HCT116 (cell line): Measurements from ENCODE around the gene PLCZ1. TPM values are rescaled to one million over a fixed set of nuclear protein-coding genes. Genes with fewer than 3 reads are reported as not detected.

Source experiments
- ATAC-seq: fragments of 200-7000 bp; cut with Tn5 transposase; 2 replicates; pipeline ENCODE4 v1.9.1; 2020; ENCODE audit warnings: mild to moderate bottlenecking, moderate library complexity
- BruUV-seq: library from RNA; stranded (reverse); fragments of 400-500 nt; replicated peaks from 2 replicates; lab custom pipeline; 2021; lab: Mats Ljungman, UMichigan
- CTCF ChIA-PET: fragments of 300-600 bp; sonication (Branson Sonifier 250); formaldehyde crosslinking; loops from one replicate; lab custom pipeline; 2021; ENCODE audit warnings: antibody characterized with exemption; lab: Charles Lee
- POLR2A ChIA-PET: fragments of 300-600, 350-600 bp; sonication (Branson Sonifier 250); formaldehyde crosslinking; loops from one replicate; lab custom pipeline; 2021; ENCODE audit warnings: antibody characterized with exemption; lab: Charles Lee
- RAD21 ChIA-PET, 2 experiments: fragments of 300-600 bp; sonication (Branson Sonifier 250); formaldehyde crosslinking; loops; one replicate each; lab custom pipeline; 2023; ENCODE audit warnings: low total read pairs in 2 of 2; ENCODE audit not compliant: uncharacterized antibody in 2 of 2, unreplicated experiment in 2 of 2, low non-redundant PET in 1 of 2; lab: Charles Lee
- DNase-seq: peaks from one replicate; pipeline ENCODE4 v3.0.0-alpha.2; 2010; ENCODE audit warnings: low read depth, low spot score
- H2AFZ ChIP-seq: fragments of 200-600 bp; shearing (Covaris generic), sonication (generic); 2 replicates; pipeline ENCODE4 v1.6.1; 2017; ENCODE audit warnings: low read depth, mixed run types, mixed read lengths, antibody characterized with exemption, low read length; ENCODE audit not compliant: poor library complexity, severe bottlenecking
- H3K27ac ChIP-seq: 2 replicates; pipeline ENCODE4 v1.5.1; 2012; ENCODE audit warnings: low read depth, low read length
- H3K27me3 ChIP-seq: fragments of 200-600 bp; sonication (generic); 2 replicates; pipeline ENCODE4 v1.6.1; 2016; ENCODE audit warnings: mixed run types, low read length, mixed read lengths; ENCODE audit not compliant: insufficient read depth
- H3K36me3 ChIP-seq, 2 experiments: fragments of 200-500 bp in 1 of 2; fragments of 200-600 bp in 1 of 2; sonication (Bioruptor generic) in 1 of 2; sonication (generic) in 1 of 2; 2 replicates each; pipeline versions ENCODE4 v1.5.1 to v1.6.1; 2014 to 2016; ENCODE audit warnings: low read length in 2 of 2, inconsistent platforms in 1 of 2, mixed read lengths in 1 of 2, mixed run types in 1 of 2; ENCODE audit not compliant: insufficient read depth in 2 of 2, control insufficient read depth in 1 of 2
- H3K4me1 ChIP-seq, 2 experiments: fragments of 200-600 bp in 1 of 2; sonication (generic) in 1 of 2; 2 replicates each; pipeline versions ENCODE4 v1.5.1 to v1.6.1; 2012 to 2017; ENCODE audit warnings: low read length in 2 of 2, inconsistent platforms in 1 of 2, mild to moderate bottlenecking in 1 of 2, mixed read lengths in 1 of 2, mixed run types in 1 of 2, moderate library complexity in 1 of 2; ENCODE audit not compliant: insufficient read depth in 2 of 2, control insufficient read depth in 1 of 2
- H3K4me2 ChIP-seq: fragments of 200-600 bp; sonication (generic); 2 replicates; pipeline ENCODE4 v1.6.1; 2017; ENCODE audit warnings: mixed run types, low read length, mixed read lengths
- H3K4me3 ChIP-seq, 2 experiments: fragments of 200-600 bp in 1 of 2; sonication (generic) in 1 of 2; replicated peaks in 1 of 2; 2 replicates each; pipeline ENCODE4 v1.5.1; 2011 to 2016; ENCODE audit warnings: low read length in 2 of 2, control low read depth in 1 of 2, low read depth in 1 of 2, mild to moderate bottlenecking in 1 of 2, mixed read lengths in 1 of 2, mixed run types in 1 of 2
- H3K79me2 ChIP-seq: fragments of 200-600 bp; sonication (generic); 2 replicates; pipeline ENCODE4 v1.6.1; 2017; ENCODE audit warnings: mild to moderate bottlenecking, mixed run types, low read length, moderate library complexity, mixed read lengths; ENCODE audit not compliant: insufficient read depth
- H3K9ac ChIP-seq: fragments of 200-600 bp; sonication (generic); 2 replicates; pipeline ENCODE4 v1.6.1; 2016; ENCODE audit warnings: low read length, mixed read lengths
- H3K9me2 ChIP-seq: fragments of 200-600 bp; sonication (generic), shearing (Covaris generic); 2 replicates; pipeline ENCODE4 v1.6.1; 2017; ENCODE audit warnings: mixed run types, mild to moderate bottlenecking, moderate library complexity; ENCODE audit not compliant: insufficient read depth
- H3K9me3 ChIP-seq, 2 experiments: fragments of 200-500 bp in 1 of 2; fragments of 200-600 bp in 1 of 2; sonication (Bioruptor generic) in 1 of 2; sonication (generic) in 1 of 2; 2 replicates each; pipeline ENCODE4 v1.6.1; 2014 to 2017; ENCODE audit warnings: low read length in 2 of 2, mixed read lengths in 2 of 2, inconsistent platforms in 1 of 2, low read depth in 1 of 2, mild to moderate bottlenecking in 1 of 2, mixed run types in 1 of 2, moderate library complexity in 1 of 2; ENCODE audit not compliant: control insufficient read depth in 1 of 2, insufficient read depth in 1 of 2
- H4K20me1 ChIP-seq: fragments of 200-600 bp; sonication (generic), shearing (Covaris generic); 2 replicates; pipeline ENCODE4 v1.6.1; 2017; ENCODE audit warnings: mixed run types, mild to moderate bottlenecking, moderate library complexity; ENCODE audit not compliant: insufficient read depth
- CBX3 ChIP-seq: IDR thresholded peaks from 2 replicates; pipeline ENCODE4 v1.6.1; 2012; ENCODE audit warnings: low read depth
- EGR1 ChIP-seq: IDR thresholded peaks from 2 replicates; pipeline ENCODE4 v1.6.1; 2012; ENCODE audit warnings: low read depth
- ELF1 ChIP-seq: IDR thresholded peaks from 2 replicates; pipeline ENCODE4 v1.6.1; 2012; ENCODE audit warnings: low read depth, borderline replicate concordance
- EZH2 ChIP-seq: fragments of 200-600 bp; sonication (generic); IDR thresholded peaks from 2 replicates; pipeline ENCODE4 v1.6.1; 2017; ENCODE audit warnings: antibody characterized with exemption, mixed run types
- EZH2phosphoT487 ChIP-seq: fragments of 200-600 bp; IDR thresholded peaks from 2 replicates; pipeline ENCODE4 v1.6.1; 2018; ENCODE audit warnings: antibody characterized with exemption, borderline replicate concordance
- FOSL1 ChIP-seq: IDR thresholded peaks from 2 replicates; pipeline ENCODE4 v1.6.1; 2012; ENCODE audit warnings: low read depth
- JUND ChIP-seq: IDR thresholded peaks from 2 replicates; pipeline ENCODE4 v1.6.1; 2012
- POLR2A ChIP-seq: IDR thresholded peaks from 2 replicates; pipeline ENCODE4 v1.7.0; 2011; ENCODE audit warnings: borderline replicate concordance; ENCODE audit not compliant: insufficient read depth, insufficient read length; ENCODE audit errors: extremely low read depth
- POLR2AphosphoS5 ChIP-seq: IDR thresholded peaks from 2 replicates; pipeline ENCODE4 v1.6.1; 2011; ENCODE audit warnings: mild to moderate bottlenecking, low read depth, low read length, moderate library complexity
- RAD21 ChIP-seq: IDR thresholded peaks from 2 replicates; pipeline ENCODE4 v1.6.1; 2012; ENCODE audit warnings: low read depth, mild to moderate bottlenecking
- SIN3A ChIP-seq: IDR thresholded peaks from 2 replicates; pipeline ENCODE4 v1.6.1; 2012; ENCODE audit warnings: low read depth
- SP1 ChIP-seq: IDR thresholded peaks from 2 replicates; pipeline ENCODE4 v1.6.1; 2012; ENCODE audit warnings: low read depth
- SRF ChIP-seq: IDR thresholded peaks from 2 replicates; pipeline ENCODE4 v1.6.1; 2012; ENCODE audit warnings: low read depth
- TCF7L2 ChIP-seq: IDR thresholded peaks from 2 replicates; pipeline ENCODE4 v1.7.0; 2011; ENCODE audit warnings: borderline replicate concordance, inconsistent platforms; ENCODE audit not compliant: insufficient read depth, insufficient read length; ENCODE audit errors: extremely low read depth
- YY1 ChIP-seq: IDR thresholded peaks from 2 replicates; pipeline ENCODE4 v1.6.1; 2011; ENCODE audit warnings: low read length, low read depth, moderate library complexity, mild to moderate bottlenecking; ENCODE audit not compliant: insufficient replicate concordance; ENCODE audit errors: extremely low read depth
- ZNF274 ChIP-seq: fragments of 200-500 bp; sonication (Bioruptor generic); IDR thresholded peaks from 2 replicates; pipeline ENCODE4 v1.6.1; 2014; ENCODE audit warnings: mild to moderate bottlenecking, low read depth, low read length, inconsistent platforms
- intact Hi-C: fragments of 100-400 bp; cut with micrococcal nuclease; formaldehyde crosslinking; loops from 2 replicates; pipeline ENCODE4 v1.10.0; 2022
- total RNA-seq: library from RNA; stranded (reverse); gene quantifications from one replicate; pipeline ENCODE4 v1.2.1, GENCODE V29; 2021; ENCODE audit not compliant: unreplicated experiment
- TF ChIP-seq, protein P1 (sequence below): IDR thresholded peaks from 2 replicates; pipeline ENCODE4 v1.6.1; 2012
- TF ChIP-seq, protein P2 (sequence below), 3 experiments: fragments of 200-600 bp in 1 of 3; sonication (generic) in 1 of 3; IDR thresholded peaks in 2 of 3; conservative IDR thresholded peaks in 1 of 3; 2 replicates each; pipeline ENCODE4 v1.5.1; 2012 to 2017; ENCODE audit warnings: low read depth in 2 of 3, low read length in 2 of 3, antibody characterized with exemption in 1 of 3, borderline replicate concordance in 1 of 3, control low read depth in 1 of 3, mild to moderate bottlenecking in 1 of 3, mixed read lengths in 1 of 3, mixed run types in 1 of 3, moderate library complexity in 1 of 3; ENCODE audit not compliant: insufficient read depth in 1 of 3
- TF ChIP-seq, protein P3 (sequence below): IDR thresholded peaks from 2 replicates; pipeline ENCODE4 v1.6.1; 2012
- TF ChIP-seq, protein P4 (sequence below): IDR thresholded peaks from 2 replicates; pipeline ENCODE4 v1.6.1; 2012; ENCODE audit warnings: low read depth

PLCZ1 gene
- total RNA-seq, 1 experiment from 2014 or later, result not detected

DNA sequence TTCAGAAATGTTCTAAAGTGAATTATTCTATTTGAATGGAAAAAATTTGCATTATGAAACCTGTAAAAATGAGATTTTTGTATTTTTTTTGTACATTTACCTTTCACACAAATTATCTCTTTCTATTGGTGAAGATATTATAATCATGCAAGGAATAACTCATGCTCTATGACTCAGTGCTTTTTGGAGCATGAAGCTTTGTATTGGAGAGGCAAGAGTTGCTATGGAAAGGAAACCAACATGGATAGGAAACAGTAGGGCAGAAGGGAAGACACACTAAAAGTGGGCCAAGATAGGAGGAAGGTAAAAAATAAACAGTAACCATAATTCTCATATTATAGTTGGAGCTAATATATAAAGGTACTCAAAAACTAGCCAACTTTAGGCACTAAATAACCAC is 79.0 kb downstream of the PLCZ1 start (continued):
- TF ChIP-seq EZH2 (no peak), FOSL1 (no peak), CBX3 (no peak), JUND (no peak)
- TF ChIP-seq, protein P1, sequence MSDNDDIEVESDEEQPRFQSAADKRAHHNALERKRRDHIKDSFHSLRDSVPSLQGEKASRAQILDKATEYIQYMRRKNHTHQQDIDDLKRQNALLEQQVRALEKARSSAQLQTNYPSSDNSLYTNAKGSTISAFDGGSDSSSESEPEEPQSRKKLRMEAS, result no peak

DNA sequence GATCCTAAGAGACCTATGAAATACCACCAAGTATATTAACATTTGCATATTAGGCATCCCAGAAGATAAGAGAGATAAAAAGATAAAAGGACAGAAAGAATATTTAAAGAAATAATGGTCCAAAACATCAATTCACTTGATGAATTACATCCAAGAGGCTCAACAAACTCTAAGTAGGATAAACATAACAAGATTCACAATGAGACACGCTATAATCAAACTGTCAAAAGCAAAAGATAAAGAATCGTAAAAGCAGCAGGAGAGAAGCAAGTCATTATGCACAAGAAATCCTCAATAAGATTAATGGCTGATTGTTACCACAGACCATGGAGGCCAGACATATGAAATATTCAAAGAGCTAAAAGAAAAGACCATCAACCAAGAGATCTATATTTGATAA is 79.6 kb downstream of the PLCZ1 start:
- no peaks in the 10 kb centered on the region for H3K9me3 ChIP-seq
- no peak overlapping the region for H3K9ac ChIP-seq
- BruUV-seq, result no TSS peak
- POLR2A ChIA-PET, result no interaction called here
- no peak overlapping the region for H3K4me2 ChIP-seq
- no peak overlapping the region for H3K4me3 ChIP-seq
- no peak for ATAC-seq
- CTCF ChIA-PET, result no interaction called here
- RAD21 ChIA-PET, result no interaction called here
- no peaks in the 10 kb centered on the region for H3K9me2 ChIP-seq
- H4K20me1 ChIP-seq, result no peaks in the 10 kb centered on the region
- H3K79me2 ChIP-seq, result no peaks in the 10 kb centered on the region
- no peak overlapping the region for H2AFZ ChIP-seq
- no peaks in the 10 kb centered on the region for H3K27me3 ChIP-seq
- H3K27ac ChIP-seq, result no peak overlapping the region
- no peak for DNase-seq
- intact Hi-C loops, result no loop called here
- no peaks in the 10 kb centered on the region for H3K36me3 ChIP-seq
- no peaks in the 10 kb centered on the region for H3K4me1 ChIP-seq
- TF ChIP-seq ZNF274 (no peak), SIN3A (no peak), EZH2phosphoT487 (no peak), POLR2AphosphoS5 (no peak), FOSL1 (no peak), SRF (no peak), TCF7L2 (no peak), YY1 (no peak), ELF1 (no peak), SP1 (no peak), JUND (no peak), RAD21 (no peak), EGR1 (no peak), POLR2A (no peak)
- TF ChIP-seq, protein P2, sequence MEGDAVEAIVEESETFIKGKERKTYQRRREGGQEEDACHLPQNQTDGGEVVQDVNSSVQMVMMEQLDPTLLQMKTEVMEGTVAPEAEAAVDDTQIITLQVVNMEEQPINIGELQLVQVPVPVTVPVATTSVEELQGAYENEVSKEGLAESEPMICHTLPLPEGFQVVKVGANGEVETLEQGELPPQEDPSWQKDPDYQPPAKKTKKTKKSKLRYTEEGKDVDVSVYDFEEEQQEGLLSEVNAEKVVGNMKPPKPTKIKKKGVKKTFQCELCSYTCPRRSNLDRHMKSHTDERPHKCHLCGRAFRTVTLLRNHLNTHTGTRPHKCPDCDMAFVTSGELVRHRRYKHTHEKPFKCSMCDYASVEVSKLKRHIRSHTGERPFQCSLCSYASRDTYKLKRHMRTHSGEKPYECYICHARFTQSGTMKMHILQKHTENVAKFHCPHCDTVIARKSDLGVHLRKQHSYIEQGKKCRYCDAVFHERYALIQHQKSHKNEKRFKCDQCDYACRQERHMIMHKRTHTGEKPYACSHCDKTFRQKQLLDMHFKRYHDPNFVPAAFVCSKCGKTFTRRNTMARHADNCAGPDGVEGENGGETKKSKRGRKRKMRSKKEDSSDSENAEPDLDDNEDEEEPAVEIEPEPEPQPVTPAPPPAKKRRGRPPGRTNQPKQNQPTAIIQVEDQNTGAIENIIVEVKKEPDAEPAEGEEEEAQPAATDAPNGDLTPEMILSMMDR (IDR thresholded peaks at IDR 0.05 in 2 of 3, conservative IDR thresholded peaks at IDR 0.05 in 1 of 3; ENCODE audit: borderline replicate concordance in 1 of 3, insufficient read depth in 1 of 3, low read depth in 2 of 3, low read length in 2 of 3), result no peak
- TF ChIP-seq, protein P3, sequence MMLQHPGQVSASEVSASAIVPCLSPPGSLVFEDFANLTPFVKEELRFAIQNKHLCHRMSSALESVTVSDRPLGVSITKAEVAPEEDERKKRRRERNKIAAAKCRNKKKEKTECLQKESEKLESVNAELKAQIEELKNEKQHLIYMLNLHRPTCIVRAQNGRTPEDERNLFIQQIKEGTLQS, result no peak
- TF ChIP-seq, protein P4, sequence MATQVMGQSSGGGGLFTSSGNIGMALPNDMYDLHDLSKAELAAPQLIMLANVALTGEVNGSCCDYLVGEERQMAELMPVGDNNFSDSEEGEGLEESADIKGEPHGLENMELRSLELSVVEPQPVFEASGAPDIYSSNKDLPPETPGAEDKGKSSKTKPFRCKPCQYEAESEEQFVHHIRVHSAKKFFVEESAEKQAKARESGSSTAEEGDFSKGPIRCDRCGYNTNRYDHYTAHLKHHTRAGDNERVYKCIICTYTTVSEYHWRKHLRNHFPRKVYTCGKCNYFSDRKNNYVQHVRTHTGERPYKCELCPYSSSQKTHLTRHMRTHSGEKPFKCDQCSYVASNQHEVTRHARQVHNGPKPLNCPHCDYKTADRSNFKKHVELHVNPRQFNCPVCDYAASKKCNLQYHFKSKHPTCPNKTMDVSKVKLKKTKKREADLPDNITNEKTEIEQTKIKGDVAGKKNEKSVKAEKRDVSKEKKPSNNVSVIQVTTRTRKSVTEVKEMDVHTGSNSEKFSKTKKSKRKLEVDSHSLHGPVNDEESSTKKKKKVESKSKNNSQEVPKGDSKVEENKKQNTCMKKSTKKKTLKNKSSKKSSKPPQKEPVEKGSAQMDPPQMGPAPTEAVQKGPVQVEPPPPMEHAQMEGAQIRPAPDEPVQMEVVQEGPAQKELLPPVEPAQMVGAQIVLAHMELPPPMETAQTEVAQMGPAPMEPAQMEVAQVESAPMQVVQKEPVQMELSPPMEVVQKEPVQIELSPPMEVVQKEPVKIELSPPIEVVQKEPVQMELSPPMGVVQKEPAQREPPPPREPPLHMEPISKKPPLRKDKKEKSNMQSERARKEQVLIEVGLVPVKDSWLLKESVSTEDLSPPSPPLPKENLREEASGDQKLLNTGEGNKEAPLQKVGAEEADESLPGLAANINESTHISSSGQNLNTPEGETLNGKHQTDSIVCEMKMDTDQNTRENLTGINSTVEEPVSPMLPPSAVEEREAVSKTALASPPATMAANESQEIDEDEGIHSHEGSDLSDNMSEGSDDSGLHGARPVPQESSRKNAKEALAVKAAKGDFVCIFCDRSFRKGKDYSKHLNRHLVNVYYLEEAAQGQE, result no peak
